Uterus (tissue), 2 donors: ENCODE data around the gene WHRN.

Source experiments
- POLR2A ChIP-seq, 2 donors: fragments of 450-650 bp; IDR thresholded peaks; one replicate each; pipeline ENCODE4 v1.6.1; 2016; ENCODE audit warnings: antibody characterized with exemption in 2 of 2, mild to moderate bottlenecking in 1 of 2, moderate library complexity in 1 of 2
- TF ChIP-seq, protein P1 (sequence below), 4 experiments: fragments of 200-600 bp in 2 of 4; fragments of 450-650 bp in 2 of 4; sonication (generic) in 2 of 4; IDR thresholded peaks; one replicate each; pipeline ENCODE4 v1.5.1; 2016 to 2019; ENCODE audit warnings: antibody characterized with exemption in 4 of 4, mild to moderate bottlenecking in 2 of 4, moderate library complexity in 1 of 4

DNA sequence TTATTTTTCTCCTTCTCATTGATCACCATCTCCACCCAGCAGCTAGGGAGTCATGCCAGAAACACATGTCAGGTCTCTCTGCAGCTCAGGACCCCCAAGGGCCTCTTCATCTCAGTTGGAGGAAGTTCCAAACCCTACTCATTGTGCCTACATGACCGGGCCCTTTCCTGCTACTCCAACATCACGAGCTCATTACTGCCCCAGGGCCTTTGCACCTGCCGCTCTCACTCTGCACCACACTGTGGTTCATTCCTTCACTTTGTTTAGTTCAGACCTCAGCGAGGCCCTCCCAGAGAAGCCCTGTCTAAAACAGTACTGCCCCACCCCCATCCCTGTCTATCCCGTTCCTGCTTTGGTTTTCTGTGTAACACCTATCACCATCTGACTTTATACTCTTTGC, 95.4 kb downstream of the WHRN start:
- TF ChIP-seq, protein P1, sequence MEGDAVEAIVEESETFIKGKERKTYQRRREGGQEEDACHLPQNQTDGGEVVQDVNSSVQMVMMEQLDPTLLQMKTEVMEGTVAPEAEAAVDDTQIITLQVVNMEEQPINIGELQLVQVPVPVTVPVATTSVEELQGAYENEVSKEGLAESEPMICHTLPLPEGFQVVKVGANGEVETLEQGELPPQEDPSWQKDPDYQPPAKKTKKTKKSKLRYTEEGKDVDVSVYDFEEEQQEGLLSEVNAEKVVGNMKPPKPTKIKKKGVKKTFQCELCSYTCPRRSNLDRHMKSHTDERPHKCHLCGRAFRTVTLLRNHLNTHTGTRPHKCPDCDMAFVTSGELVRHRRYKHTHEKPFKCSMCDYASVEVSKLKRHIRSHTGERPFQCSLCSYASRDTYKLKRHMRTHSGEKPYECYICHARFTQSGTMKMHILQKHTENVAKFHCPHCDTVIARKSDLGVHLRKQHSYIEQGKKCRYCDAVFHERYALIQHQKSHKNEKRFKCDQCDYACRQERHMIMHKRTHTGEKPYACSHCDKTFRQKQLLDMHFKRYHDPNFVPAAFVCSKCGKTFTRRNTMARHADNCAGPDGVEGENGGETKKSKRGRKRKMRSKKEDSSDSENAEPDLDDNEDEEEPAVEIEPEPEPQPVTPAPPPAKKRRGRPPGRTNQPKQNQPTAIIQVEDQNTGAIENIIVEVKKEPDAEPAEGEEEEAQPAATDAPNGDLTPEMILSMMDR (IDR thresholded peaks at IDR 0.05) = no peak
- TF ChIP-seq POLR2A (IDR thresholded peaks at IDR 0.05) = no peak
